Breast epithelium (tissue), 4 donors: ENCODE measurements around the gene VEGFA. TPM values are rescaled to one million over a fixed set of nuclear protein-coding genes. Genes with fewer than 3 reads are reported as not detected.

Experiments used
- DNase-seq, 2 donors: peaks; one replicate each; pipeline ENCODE4 v3.0.0-alpha.2; 2019; ENCODE audit warnings: low spot score in 2 of 2
- H3K27ac ChIP-seq, 2 donors: fragments of 200-600 bp; sonication (generic) in 1 of 2; one replicate each; pipeline ENCODE4 v1.5.1; 2016 to 2019; ENCODE audit warnings: mild to moderate bottlenecking in 1 of 2
- H3K27me3 ChIP-seq, 2 donors: fragments of 200-600 bp; sonication (generic) in 1 of 2; one replicate each; pipeline versions ENCODE4 v1.5.1 to v1.6.0; 2017 to 2019; ENCODE audit warnings: control low read depth in 1 of 2, mild to moderate bottlenecking in 1 of 2
- H3K36me3 ChIP-seq: fragments of 200-600 bp; one replicate; pipeline ENCODE4 v1.5.1; 2019
- H3K4me1 ChIP-seq, 2 donors: fragments of 200-600 bp; sonication (generic); one replicate each; pipeline ENCODE4 v1.5.1; 2016 to 2019; ENCODE audit warnings: control low read depth in 1 of 2
- H3K4me3 ChIP-seq, 3 donors: fragments of 200-600 bp; sonication (generic); 1 replicate in 2 of 3; 2 replicates in 1 of 3; pipeline ENCODE4 v1.5.1; 2016 to 2019; ENCODE audit warnings: mild to moderate bottlenecking in 3 of 3, moderate library complexity in 2 of 3
- H3K9me3 ChIP-seq, 2 donors: fragments of 200-600 bp; sonication (generic) in 1 of 2; one replicate each; pipeline ENCODE4 v1.5.1; 2016 to 2019; ENCODE audit warnings: control low read depth in 1 of 2
- CTCF ChIP-seq, 3 donors: fragments of 450-650 bp; IDR thresholded peaks; one replicate each; pipeline ENCODE4 v1.5.1; 2016 to 2017; ENCODE audit warnings: antibody characterized with exemption in 3 of 3, mild to moderate bottlenecking in 3 of 3, moderate library complexity in 3 of 3
- POLR2A ChIP-seq: fragments of 450-650 bp; IDR thresholded peaks from one replicate; pipeline ENCODE4 v1.6.1; 2016; ENCODE audit warnings: antibody characterized with exemption, mild to moderate bottlenecking, moderate library complexity
- POLR2AphosphoS5 ChIP-seq, 3 donors: sonication (generic); formaldehyde crosslinking; IDR thresholded peaks; one replicate each; pipeline ENCODE4 v1.6.1; 2017; ENCODE audit warnings: antibody characterized with exemption in 3 of 3
- intact Hi-C: fragments of 100-400 bp; cut with DNase I; formaldehyde crosslinking; loops from one replicate; pipeline ENCODE4 v1.15.1; 2023; ENCODE audit warnings: low total_unique reads
- total RNA-seq, 3 donors: library from RNA; depleted of rRNA; stranded (reverse); fragments of >200 nt; gene quantifications; one replicate each; pipeline ENCODE4 v1.1.0, GENCODE V29; 2016

VEGFA gene
- total RNA-seq, 3 donors from 2014 or later, result 123 to 230 (median 132) TPM

DNA sequence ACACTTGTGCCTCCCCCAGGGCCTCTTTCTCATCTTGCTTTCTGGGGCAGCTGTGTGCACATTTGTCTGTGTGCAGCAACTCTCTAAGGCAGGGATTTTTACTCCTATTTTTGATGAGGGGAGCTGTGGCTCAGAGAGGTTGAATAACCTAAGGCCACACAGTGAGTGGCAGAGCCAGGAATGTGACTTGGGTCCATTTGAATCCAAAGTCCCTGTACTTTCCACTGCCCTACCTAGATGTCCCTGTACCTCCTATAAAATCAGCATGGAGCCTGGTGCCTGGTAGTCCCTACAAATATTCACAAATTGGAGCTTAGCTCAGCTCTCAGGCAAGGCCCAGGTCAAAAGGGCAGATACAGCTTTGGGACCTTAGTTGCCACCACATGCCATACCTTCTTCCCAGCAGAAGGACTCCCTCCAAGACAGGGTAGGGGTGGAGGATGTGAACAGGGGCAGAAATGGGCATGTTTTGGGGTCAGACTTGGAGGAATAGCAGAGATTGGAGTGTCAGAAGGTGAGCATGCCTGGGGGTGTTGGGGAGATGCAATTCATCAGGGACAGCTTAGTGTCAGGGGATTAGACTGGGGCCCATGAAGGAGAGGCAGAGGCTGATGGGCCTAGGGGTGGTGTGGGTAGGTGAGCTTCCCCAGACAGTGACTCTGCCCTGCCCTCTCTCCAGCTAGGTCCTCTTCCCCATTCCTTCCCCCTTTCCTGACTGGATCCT, 4.1 kb upstream of the VEGFA start:
- H3K4me1 ChIP-seq, result peaks cover 0 to 10% of the 10 kb centered on the region in 2 donors
- no peak for TF ChIP-seq POLR2A
- TF ChIP-seq CTCF (IDR thresholded peaks at IDR 0.05), result no peak
- TF ChIP-seq POLR2AphosphoS5 (IDR thresholded peaks at IDR 0.05), result no peak

GRCh38 chr6:43766500-43766853, 3.5 kb upstream of the VEGFA start:
- intact Hi-C loops, result loop anchor here (5.0 kb wide), 1 partner anchor 99 kb away; no protein-coding TSS in a partner anchor

More for the DNA sequence above, 4.1 kb upstream of the VEGFA start:
- Histone ChIP-seq H3K9me3 (no peaks in the 10 kb centered on the region), H3K4me3 (no peak overlapping the region), H3K27ac (peak overlapping the region in 1 of 2 donors; percentile 19), H3K36me3 (no peaks in the 10 kb centered on the region), H3K27me3 (no peaks in the 10 kb centered on the region)
- DNase-seq, result no peak
- intact Hi-C loops, result loop anchor here (5.0 kb wide), 1 partner anchor 99 kb away; no protein-coding TSS in a partner anchor

DNA sequence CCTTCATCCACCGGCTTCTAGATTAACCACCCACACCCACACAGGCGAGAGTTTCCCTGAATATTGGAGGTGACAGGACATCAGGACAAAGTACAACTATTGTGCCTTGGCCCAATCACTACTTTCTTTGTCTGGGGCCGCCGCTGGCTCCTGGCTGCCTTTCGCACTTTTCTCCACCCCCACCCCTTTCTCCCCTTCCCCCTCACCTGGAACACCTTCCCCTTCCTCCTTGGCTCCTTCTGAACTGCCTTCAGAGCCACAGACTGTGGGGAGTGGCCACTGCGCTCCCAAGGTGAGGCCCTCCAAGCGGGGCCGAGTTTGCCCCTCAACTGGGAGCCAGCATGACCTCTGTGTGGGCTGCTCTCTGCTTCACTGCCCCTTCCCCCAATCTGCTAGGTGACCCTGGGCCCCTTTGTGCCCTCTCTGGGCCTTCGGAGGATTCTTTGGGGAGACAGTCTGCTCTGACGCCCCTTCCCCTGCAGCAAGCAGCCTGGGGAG, 3.0 kb upstream of the VEGFA start:
- DNase-seq, result no peak
- intact Hi-C loops, result loop anchor here (5.0 kb wide), 1 partner anchor 100 kb away; no protein-coding TSS in a partner anchor
- no peaks in the 10 kb centered on the region for H3K27me3 ChIP-seq
- H3K4me1 ChIP-seq, result peaks cover 0 to 10% of the 10 kb centered on the region in 2 donors
- H3K4me3 ChIP-seq, result no peak overlapping the region
- TF ChIP-seq POLR2AphosphoS5 (IDR thresholded peaks at IDR 0.05) (no peak), CTCF (IDR thresholded peaks at IDR 0.05) (no peak), POLR2A (no peak)
- no peaks in the 10 kb centered on the region for H3K9me3 ChIP-seq
- peak overlapping the region; percentile 95 to 96 for H3K27ac ChIP-seq
- H3K36me3 ChIP-seq, result no peaks in the 10 kb centered on the region

More at GRCh38 chr6:43766500-43766853, 3.5 kb upstream of the VEGFA start:
- peak overlapping the region; percentile 19 to 96 for H3K27ac ChIP-seq
- DNase-seq, result no peak
- no peaks in the 10 kb centered on the region for H3K36me3 ChIP-seq
- no peaks in the 10 kb centered on the region for H3K9me3 ChIP-seq
- H3K4me3 ChIP-seq, result no peak overlapping the region
- TF ChIP-seq POLR2A (no peak), POLR2AphosphoS5 (IDR thresholded peaks at IDR 0.05) (no peak), CTCF (IDR thresholded peaks at IDR 0.05) (no peak)
- H3K27me3 ChIP-seq, result no peaks in the 10 kb centered on the region
- peaks cover 0 to 10% of the 10 kb centered on the region in 2 donors for H3K4me1 ChIP-seq

DNA sequence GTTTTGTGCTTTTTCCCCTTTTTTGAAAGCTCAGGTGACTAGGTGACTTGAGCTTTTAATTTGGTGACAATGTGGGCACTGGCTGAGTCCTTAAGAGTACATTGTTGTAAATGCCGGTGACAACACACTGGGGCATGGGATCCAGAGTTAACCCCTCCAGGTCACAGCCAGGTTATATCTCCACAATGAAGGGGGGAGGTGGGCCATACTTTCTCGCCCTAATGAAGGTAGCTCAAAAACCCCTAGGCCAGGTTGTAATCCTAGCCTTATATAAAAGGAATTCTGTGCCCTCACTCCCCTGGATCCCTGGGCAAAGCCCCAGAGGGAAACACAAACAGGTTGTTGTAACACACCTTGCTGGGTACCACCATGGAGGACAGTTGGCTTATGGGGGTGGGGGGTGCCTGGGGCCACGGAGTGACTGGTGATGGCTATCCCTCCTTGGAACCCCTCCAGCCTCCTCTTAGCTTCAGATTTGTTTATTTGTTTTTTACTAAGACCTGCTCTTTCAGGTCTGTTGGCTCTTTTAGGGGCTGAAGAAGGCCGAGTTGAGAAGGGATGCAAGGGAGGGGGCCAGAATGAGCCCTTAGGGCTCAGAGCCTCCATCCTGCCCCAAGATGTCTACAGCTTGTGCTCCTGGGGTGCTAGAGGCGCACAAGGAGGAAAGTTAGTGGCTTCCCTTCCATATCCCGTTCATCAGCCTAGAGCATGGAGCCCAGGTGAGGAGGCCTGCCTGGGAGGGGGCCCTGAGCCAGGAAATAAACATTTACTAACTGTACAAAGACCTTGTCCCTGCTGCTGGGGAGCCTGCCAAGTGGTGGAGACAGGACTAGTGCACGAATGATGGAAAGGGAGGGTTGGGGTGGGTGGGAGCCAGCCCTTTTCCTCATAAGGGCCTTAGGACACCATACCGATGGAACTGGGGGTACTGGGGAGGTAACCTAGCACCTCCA, 2.2 kb upstream of the VEGFA start:
- Histone ChIP-seq H3K36me3 (no peaks in the 10 kb centered on the region), H3K9me3 (no peaks in the 10 kb centered on the region), H3K4me1 (peaks cover 0 to 13% of the 10 kb centered on the region in 2 donors), H3K27ac (peak overlapping the region; percentile 95 to 96), H3K27me3 (no peaks in the 10 kb centered on the region), H3K4me3 (no peak overlapping the region)
- DNase-seq, result no peak
- intact Hi-C loops, result loop anchor here (5.0 kb wide), 1 partner anchor 101 kb away; no protein-coding TSS in a partner anchor
- TF ChIP-seq POLR2AphosphoS5 (IDR thresholded peaks at IDR 0.05), result no peak
- TF ChIP-seq CTCF (IDR thresholded peaks at IDR 0.05), result no peak
- TF ChIP-seq POLR2A, result no peak
